ENCODE measurements around the gene LRP3. TPM values are rescaled to one million over a fixed set of nuclear protein-coding genes. Genes with fewer than 3 reads are reported as not detected.
"Not testable (repeated sequence)": the region's sequence is repeated elsewhere in the genome, so short reads cannot be mapped to it uniquely, and the experiment has no call there.

The LRP3 gene
- polyA plus RNA-seq, 1 donor = 22.4 TPM

DNA sequence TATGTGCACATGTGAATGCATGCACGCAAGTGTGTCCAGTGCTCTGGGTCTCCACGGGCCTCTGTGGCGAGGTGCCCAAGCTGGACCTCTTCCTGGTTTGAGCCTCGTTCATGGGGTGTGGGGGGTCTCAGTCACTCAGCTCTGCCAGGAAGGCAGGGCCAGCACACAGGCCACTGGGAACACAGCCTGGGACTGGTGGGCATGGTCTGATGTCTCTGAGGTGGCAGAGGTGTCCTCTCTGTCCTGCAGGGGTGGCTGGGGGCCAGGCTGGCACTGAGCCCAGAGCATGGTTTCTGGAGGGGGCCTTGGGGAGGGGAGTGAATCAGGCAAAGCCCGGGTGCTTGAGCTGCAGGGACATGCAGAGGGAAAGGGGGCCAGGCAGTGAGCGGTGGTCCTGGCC lies 9.4 kb downstream of the LRP3 start:
- DNase-seq = no peak

DNA sequence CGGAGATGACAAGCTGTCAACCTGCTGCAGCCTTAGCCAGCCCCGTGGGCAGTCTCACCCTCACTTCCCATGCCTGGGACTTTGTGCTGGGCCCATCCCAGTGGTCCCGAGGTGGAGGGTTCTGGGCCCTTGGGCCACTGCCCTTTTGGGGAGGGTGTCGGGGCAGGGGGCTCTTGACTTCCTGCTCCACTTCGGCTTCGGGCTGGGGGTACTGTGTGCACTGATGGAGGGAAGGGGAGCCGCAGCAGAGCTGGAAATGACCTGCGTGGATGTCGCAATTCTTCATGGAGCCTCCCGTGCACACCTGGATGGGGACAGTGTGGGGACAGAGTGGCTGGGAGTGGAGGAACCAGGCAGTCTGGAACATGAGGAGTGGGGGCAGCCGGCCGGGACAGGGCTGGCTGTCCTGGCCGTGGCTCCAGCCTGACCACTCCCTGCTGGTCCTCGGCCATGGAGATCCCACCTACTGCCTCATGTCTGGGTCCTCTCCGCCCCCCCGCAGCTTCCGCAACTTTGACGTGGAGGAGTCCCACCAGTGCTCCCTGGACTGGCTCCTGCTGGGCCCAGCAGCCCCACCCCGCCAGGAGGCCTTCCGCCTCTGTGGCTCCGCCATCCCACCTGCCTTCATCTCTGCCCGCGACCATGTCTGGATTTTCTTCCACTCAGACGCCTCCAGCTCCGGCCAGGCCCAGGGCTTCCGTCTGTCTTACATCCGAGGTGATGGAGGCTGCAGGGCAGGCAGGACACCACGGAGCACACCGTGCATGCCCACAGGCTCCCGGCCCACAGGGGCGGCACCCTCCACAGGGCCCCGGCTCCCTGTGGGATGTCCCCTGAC lies 10.2 kb downstream of the LRP3 start:
- DNase-seq = no peak

DNA sequence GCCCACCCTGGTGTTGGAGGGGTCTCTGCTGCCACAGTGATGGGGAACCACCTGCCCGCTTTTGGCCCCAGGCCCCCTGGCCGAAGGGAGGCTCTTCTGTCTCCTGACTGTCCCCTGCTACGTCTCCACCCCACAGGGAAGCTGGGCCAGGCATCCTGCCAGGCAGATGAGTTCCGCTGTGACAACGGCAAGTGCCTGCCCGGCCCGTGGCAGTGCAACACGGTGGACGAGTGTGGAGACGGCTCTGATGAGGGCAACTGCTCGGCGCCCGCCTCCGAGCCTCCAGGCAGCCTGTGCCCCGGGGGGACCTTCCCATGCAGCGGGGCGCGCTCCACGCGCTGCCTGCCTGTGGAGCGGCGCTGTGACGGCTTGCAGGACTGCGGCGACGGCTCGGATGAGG lies 11.0 kb downstream of the LRP3 start:
- DNase-seq = no peak

DNA sequence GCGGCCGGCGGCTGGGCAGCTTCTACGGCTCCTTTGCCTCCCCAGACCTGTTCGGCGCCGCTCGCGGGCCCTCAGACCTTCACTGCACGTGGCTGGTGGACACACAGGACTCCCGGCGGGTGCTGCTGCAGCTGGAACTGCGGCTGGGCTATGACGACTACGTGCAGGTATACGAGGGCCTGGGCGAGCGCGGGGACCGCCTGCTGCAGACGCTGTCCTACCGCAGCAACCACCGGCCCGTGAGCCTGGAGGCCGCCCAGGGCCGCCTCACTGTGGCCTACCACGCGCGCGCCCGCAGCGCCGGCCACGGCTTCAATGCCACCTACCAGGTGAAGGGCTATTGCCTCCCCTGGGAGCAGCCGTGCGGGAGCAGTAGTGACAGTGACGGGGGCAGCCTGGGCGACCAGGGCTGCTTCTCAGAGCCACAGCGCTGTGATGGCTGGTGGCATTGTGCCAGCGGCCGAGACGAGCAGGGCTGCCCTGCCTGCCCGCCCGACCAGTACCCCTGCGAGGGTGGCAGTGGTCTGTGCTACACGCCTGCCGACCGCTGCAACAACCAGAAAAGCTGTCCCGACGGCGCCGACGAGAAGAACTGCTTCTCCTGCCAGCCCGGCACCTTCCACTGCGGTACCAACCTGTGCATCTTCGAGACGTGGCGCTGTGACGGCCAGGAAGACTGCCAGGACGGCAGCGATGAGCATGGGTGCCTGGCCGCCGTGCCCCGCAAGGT lies 11.6 kb downstream of the LRP3 start:
- no peak for DNase-seq

DNA sequence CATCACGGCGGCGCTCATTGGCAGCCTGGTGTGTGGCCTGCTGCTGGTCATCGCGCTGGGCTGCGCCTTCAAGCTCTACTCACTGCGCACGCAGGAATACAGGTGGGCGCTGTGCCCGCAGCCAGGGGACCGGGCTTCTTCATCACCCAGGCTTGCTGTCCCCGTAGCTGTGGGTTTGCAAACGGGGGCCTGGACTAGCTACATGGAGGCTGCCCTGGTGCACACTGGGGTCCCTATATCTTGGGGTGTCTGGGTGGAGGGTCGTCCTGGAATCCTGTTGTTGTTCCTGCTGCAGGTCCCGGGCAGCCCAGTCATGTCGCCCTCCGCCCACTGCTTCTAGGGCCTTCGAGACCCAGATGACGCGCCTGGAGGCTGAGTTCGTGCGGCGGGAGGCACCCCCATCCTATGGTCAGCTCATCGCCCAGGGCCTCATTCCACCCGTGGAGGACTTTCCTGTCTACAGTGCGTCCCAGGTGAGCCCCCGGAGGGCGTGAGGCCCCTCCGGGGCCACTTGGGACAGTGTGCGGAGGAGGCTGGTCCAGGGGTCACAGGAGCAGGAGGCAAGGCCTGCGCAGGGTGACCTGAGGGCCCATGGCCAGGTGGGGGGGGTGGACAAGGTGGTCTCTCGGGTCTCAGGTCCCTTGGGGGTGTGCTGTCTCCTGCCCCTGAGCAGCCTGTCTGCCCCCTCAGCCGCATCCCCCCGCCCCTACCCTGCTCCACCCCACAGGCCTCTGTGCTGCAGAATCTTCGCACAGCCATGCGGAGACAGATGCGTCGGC lies 12.3 kb downstream of the LRP3 start:
- DNase-seq = no peak

DNA sequence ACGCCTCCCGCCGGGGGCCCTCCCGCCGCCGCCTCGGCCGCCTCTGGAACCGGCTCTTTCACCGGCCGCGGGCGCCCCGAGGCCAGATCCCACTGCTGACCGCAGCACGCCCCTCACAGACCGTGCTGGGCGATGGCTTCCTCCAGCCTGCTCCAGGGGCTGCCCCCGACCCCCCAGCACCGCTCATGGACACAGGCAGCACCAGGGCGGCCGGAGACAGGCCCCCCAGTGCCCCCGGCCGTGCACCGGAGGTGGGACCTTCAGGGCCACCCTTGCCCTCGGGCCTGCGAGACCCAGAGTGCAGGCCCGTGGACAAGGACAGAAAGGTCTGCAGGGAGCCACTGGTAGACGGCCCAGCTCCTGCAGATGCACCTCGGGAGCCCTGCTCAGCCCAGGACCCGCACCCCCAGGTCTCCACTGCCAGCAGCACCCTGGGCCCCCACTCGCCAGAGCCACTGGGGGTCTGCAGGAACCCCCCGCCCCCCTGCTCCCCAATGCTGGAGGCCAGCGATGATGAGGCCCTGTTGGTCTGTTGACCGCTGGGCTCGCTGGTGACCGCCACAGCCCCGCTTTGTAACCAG lies 13.0 kb downstream of the LRP3 start:
- DNase-seq = no peak

DNA sequence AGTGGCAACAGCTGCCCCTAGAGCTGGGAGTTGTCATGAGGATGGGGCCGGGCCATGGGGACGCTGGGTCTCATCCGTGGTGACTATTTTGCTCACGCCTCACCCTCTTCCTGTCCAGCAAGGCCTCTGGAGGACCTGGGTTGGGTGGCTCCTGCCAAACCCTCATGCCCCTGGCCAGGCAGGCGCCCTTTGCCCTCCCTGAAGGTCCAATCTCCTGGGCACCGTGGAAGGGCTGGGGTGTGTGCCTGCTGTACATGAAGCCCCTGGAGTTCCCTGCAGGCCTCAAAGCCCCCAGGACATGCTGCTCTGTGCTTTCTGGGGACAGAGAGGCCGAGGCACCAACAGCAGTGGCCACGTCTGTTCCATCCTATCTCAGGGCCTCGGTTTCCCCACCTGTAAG lies 13.8 kb downstream of the LRP3 start:
- DNase-seq = no peak

DNA sequence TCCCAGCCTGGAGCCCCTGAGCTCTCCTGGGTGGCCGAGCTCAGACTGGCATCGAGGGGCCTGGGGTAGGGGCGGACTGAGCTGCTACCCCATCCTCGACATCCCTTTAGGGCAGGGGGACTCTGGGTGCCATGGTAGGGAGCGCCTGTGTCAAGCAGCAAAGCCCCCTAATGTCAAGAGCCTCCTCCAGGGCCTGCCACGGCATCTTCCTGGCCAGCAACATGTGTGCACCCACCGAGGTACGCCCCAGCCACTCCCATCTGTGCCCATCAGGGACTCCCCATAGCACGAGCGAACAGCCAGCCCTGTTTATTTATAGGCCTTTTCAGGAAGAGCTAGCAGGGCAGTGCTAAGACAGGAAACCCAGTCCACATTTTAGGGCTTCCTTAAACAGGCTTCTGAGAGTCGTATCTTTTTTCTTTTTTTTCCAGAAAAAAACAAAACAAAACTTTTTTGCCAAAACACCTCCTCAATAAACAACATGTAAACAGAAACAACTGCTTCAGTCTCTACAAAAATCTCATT lies 14.3 kb downstream of the LRP3 start:
- DNase-seq = no peak

DNA sequence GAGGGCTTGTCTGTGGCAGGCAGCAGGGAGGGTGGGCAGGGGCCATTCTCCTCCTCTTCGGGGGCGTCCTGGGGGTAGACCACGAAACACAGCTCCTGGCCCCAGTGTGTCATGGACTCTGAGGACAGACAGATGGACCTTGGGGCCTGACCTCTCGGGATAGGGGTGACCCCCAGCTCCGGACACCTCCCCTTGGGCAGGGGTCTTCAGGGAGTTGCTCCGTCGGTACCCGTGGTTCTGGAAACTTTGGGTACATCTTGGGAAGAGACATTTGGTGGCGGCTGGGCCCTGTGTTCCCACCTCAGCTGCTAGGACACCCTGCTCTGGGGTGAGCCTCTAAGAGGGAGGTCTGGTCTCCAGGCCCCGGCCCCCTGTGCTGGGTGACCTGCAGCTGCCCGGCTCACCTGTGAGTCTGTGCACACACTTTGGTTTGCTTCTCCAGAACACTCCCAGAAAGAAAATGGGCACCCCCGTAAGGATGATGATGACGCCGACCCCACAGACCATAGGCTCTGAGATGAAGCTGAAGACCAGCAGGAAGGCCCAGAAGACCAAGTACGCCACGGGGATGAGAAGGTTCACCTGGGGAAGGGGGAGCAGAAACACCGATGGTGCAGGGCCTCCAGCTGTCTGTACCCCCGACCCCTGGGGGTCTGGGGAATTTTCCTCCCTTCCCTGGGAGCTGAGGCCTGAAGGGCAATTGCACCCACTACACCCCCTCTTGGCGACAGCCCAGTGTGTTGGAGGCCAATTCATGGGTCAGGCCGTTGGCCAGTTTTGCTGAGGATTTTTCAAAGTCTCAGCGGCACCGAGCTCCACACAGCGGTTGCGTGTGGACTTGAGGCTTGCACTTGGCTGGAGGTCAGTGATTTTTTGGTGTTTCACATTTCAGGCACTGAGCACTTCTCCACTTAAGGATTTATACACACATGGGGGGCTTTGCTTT lies 15.0 kb downstream of the LRP3 start:
- DNase-seq = peak; percentile 57

DNA sequence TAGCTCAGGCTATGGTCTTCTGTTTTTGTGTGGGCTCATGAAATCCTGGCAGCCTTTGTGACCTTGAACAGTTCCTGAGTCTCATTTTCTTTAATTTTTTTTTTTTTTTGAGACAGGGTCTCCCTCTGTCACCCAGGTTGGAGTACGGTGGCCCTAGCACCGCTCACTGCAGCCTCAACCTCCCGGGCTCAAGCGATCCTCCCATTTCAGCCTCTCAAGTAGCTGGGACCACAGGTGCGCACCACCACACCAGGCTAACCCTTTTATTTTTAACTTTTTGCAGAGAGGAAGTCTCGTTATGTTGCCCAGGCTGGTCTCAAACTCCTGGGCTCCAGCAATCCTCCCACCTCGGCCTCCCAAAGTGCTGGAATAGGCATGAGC lies 15.7 kb downstream of the LRP3 start:
- DNase-seq = not testable (repeated sequence)

DNA sequence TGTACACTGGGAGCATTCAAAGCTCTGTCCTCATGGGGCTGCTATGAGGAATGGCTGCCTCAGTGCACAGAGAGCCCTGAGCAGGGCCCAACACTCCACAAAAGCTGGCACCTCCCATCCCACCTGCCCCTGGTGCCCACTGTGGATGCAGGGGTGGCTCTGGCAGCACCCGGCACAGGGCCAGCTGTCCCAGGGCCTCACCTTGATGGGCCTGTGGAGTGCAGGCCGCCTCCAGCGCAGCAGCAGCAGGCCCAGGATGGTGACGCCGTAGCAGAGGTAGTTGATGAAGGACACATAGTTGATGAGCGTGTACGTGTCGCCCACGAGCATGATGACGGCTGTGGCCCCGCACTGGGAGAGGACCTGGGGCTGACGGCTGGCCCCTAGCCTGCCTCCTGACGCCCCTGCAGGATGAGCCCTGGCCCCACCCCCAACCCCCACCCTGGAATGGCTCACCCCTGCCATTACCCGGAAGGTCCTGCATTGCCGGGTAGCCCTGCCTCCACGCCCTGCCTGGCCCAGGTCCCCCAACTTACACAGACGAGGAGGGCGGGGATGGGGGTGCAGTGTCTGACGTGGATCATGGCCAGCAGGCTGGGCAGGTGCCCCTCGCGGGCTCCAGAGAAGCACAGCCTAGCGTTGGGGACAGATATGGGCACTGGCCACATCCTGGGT lies 16.3 kb downstream of the LRP3 start:
- DNase-seq = no peak

DNA sequence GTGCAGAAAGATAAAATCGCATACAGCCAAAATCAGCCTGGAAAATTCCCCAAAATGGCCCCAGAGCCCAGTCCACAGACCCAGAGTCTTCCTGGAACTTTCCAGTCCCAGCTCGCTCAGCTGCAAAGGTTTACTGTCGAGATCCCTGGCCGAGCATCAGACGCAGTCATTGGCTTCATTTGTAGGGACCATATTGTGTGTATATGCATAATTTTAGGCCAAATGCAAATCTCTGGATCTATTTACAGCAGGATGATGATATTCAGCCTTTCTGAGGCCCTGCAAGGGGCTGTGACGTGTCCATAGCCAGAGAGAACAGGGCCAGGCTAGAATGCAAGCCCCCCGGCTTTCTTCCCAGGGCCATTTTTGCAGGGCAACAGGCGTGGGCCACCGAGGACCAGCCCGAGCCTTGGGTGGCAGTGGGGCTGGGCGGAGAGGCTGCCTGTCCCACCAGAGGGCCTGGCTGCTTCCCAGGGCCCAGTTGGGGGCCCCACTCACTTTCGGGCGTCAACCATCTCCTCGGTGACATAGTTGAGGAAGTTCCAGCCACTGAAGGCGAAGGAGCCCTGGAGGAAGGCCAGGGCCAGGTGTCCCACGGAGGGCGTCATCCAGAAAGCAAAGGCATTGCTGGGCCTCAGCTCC lies 17.8 kb downstream of the LRP3 start:
- peak; percentile 89 for DNase-seq

DNA sequence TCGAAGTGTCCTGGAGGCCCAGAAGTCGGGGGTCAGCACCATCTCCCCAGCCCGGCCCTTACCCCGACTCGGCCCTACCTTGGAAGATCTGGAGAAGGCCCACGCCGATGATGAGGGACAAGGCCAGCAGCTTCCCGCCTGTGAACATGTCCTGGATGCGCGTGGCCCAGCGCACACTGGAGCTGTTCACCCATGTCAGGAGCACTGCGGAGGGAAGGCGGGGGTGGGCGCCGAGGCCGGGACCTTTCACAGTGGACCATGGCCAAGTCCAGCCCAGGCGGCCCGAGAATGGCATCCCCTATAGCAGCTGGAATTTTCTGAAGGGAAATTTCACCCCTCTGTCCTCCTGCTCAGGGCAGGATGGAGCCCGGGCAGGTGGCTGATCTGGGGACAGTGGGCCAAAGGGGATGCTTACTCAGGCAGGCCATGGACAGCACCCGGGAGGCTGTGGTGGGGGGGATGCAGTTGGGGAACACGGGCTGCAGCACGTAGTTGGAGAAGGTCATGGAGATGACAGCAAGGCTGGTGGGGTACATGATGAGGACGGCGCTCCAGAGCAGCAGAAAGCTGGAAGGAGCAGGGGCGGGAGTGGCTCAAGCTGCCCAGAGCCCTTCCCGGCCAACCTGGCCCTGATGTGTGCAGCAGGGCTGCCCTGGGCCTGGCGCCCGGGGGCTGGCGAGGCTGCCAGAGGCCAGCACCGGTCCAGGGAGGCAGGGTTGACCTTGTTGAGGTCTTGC lies 18.5 kb downstream of the LRP3 start:
- no peak for DNase-seq

DNA sequence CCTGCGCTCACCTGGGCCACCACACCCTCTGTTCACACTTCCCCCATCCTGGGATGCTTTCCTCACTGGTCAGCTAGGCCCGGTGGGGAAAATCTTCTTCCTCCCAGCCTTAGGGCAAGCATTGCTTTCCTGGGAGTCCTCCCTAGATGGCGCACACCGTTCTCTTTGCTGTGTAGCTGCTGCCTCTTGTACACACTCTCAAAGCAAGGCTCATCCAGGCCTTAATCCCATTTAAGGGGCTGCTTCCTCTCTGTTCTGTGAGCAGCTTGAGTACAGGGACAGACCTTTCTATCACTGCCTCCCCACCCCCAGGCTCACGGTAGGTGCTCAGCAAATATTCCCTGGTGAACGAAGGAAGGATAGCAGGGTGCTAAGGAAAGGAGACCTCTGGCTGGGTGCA lies 20.5 kb downstream of the LRP3 start:
- no peak for DNase-seq

DNA sequence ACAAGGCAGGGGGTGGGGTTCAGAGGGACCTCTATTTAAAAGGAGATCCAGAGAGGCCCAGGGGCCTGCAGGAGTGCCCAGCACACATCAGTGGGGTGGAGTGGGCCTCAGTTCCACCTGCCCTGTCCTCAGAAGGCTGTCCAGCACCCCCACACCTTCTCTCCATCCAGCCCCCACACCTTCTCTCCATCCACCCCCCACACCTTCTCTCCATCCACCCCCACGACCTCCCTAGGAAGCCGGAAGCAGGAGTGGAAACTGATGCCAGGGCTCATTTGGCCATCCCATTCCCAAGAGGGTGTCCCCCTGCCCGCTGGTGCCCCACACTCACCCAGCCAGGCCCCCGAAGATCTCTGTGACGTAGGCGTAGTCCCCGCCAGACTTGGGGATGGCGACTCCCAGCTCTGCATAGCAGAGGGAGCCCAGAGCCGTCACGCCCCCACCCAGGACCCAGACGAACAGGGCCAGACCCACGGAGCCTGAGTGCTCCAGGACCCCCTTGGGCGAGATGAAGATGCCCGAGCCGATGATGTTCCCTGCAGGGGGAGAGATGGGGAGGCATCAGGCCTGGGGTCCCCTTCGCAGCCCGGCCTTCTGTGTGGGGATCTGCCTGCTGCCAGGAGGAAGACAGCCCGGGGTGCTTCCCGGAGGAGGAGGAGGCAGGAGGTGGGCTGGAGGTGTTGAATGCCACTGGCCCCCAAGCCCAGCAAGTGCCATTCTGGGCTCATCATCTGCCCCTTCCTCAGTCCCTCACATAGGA lies 21.5 kb downstream of the LRP3 start:
- no peak for DNase-seq

DNA sequence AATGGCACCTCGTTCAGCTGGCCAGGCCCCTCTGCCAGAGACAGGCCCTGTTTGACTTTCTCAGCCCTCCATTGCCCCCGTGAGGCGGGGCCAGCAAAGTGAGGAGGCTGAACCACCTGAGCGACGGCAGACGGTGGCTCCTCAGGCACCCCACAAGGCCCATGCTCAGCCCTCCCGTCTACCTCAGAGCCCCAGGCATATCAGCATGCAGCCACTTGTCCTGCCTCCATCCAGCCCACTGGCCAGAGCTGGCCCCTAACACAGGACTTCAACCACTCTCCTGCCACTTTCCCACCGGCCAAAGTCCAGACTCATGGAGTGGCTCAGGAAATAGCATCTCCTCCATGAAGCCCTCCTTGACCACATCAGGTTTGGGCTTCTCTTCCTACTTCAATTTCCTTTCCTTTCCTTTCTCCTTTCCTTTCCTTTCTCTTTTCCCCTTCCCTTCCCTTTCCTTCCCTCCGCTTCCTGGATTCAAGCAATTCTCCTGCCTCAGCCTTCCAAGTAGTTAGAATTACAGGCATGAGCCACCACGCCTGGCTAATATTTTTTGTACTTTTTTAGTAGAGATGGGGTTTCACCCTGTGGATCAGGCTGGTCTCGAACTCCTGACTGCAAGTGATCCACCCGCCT lies 22.2 kb downstream of the LRP3 start:
- no peak for DNase-seq

DNA sequence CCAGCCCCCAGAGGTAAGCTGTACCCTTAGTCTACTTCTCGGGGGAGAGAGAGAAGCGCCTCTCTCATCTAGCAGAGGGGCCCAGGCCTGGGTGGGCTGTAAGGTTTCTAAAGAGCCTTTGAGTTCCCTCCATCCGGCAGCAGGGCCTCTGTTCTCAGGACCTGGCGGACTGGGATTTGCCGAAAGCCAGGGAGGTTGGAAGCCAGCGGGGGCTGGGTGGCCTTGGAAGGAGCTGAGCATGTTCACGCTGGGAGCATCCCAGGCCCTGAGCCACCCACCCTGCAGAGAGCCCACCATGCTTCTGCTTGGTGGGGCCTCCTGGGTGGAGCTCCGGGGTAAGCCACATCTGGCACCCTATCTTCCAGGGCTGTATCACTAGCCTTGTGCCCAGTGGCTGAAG lies 23.8 kb downstream of the LRP3 start:
- DNase-seq = no peak

DNA sequence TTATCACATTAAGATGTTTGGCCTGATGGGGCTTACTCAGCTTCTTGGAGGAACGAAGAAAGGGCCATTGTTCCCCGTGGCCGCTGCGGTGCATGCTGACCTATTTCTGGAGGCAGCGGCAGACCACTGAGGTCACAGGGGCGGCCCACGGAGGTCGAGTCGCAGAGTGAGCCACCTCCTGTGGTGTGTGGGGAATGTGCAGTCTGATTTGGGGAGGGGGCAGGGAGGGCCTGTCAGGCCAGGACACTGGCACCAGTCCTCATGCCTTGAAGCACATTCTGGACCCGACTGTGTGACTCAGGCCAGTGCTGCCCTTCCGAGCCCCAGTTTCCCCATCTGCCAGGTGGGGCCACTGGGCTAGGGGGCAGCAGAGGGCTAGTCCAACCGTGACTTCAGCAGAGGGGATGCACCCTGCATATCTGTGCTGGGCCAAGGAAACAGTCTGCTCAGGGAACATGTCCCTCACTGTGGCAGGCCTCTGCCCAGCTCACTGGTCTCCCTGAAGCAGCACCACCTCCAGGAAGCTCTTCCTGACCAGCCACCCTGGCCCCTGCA lies 25.2 kb downstream of the LRP3 start:
- DNase-seq = no peak

Data from hindlimb muscle (tissue), 1 donor.